LNCAP (cell line): ENCODE measurements around the gene DIPK1B.

Experiments used
- TF ChIP-seq, protein P1 (sequence below): fragments of 450-650 bp; IDR thresholded peaks from 2 replicates; pipeline ENCODE4 v1.5.1; 2017; ENCODE audit warnings: mild to moderate bottlenecking

The DIPK1B gene

DNA sequence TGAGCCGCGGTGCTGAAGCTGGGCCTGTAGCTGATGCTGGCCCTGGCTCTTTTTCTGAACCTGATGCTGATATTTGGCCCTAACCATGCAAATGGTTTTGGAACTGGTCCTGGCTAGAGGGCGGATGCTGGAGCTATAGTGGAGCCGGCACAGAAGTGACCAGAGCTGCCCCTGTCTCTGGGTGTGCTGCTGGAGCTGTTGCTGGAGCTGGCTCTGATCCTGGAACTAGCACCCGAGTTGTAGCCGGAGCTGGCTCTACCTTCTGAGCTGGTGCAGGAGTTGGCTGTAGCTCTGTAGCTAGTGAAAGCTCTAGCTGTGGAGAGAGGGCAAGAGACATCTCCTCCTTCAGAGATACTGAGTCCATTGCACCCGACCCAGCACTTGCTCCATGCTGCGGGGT, 17.6 kb downstream of the DIPK1B start:
- TF ChIP-seq, protein P1, sequence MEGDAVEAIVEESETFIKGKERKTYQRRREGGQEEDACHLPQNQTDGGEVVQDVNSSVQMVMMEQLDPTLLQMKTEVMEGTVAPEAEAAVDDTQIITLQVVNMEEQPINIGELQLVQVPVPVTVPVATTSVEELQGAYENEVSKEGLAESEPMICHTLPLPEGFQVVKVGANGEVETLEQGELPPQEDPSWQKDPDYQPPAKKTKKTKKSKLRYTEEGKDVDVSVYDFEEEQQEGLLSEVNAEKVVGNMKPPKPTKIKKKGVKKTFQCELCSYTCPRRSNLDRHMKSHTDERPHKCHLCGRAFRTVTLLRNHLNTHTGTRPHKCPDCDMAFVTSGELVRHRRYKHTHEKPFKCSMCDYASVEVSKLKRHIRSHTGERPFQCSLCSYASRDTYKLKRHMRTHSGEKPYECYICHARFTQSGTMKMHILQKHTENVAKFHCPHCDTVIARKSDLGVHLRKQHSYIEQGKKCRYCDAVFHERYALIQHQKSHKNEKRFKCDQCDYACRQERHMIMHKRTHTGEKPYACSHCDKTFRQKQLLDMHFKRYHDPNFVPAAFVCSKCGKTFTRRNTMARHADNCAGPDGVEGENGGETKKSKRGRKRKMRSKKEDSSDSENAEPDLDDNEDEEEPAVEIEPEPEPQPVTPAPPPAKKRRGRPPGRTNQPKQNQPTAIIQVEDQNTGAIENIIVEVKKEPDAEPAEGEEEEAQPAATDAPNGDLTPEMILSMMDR = no peak

DNA sequence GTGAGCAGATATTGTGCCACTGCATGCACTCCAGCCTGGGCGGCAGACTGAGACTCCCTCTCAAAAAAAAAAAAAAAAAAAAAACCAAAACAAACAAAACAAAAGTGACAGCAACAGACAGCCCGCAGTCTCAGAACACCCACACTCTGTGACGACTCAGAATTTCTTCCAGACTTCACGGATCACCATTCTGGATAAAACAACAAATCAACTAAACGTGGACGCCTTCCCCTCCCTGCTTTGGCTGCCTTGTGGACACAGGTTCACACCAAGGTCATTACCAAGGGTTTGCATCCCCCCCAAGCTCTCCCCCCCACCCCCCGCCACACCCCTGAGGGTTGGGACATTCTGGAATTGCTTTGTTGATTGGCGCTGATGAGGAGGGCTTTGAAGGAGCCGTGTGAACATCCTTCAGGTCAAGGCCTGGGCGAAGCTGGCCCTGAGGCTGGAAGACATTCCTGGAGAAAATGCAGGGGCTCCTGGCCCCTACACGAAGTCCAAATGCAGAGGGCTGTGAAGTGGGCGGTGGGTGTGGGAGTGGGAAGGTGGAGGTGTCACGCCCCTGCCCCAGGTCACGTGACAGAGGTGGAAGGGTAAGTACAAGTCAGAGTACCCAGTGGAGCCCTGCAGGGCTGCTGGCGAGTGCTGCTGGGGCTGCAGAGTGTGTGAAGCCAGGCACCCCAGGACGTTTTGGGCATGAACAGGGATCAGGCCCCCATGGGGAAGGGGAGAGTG, 20.2 kb downstream of the DIPK1B start:
- TF ChIP-seq, protein P1 = no peak

DNA sequence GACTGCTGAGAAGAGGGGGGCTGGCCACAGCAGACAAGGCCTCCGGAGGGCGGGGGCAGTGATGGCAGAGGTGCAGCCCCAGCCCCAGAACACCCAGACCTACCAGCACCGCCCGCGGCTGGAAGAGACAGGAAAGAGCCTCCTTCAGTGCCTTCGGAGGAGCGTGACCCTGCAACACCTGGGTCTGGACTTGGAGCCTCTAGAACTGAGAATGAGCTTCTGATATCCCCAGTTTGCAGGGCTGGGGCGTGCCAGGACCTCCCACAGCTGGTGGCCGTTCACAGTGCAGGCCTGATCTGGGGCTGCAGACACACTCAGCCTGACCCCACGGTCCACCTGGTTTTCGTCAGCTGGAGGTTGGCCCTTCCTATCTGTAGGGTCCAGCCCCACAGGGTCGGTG, 21.2 kb downstream of the DIPK1B start:
- TF ChIP-seq, protein P1 = no peak

DNA sequence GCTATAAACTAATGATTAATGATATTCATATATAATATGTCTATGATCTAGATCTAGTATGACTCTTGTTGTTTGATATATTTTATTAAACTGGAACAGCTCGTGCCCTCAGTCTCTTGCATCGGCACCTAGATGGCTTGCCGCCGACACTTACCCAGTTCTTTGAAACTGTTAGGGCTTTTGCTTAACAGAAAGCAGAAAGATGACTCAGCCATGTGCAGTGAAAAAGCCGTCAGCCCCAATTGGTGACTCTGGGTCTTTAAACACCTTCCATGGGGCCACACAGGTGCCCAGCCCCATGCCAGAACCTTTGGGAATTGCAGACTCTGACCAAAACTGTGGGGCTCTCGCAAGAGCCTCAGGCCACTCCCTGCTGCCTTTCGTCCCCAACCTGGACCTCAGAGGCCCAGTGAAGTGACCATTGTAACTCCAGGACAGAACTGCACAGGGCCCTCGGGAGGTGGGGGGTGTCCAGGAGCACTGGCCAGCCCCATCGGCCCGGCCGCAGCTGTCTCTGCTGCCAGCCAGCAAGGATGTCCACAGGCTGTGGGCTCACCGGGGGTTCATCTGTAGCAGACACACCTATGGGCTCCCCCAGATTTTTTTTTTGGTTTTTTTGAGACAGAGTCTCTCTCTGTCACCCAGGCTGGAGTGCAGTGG, 22.6 kb downstream of the DIPK1B start:
- TF ChIP-seq, protein P1 = no peak

DNA sequence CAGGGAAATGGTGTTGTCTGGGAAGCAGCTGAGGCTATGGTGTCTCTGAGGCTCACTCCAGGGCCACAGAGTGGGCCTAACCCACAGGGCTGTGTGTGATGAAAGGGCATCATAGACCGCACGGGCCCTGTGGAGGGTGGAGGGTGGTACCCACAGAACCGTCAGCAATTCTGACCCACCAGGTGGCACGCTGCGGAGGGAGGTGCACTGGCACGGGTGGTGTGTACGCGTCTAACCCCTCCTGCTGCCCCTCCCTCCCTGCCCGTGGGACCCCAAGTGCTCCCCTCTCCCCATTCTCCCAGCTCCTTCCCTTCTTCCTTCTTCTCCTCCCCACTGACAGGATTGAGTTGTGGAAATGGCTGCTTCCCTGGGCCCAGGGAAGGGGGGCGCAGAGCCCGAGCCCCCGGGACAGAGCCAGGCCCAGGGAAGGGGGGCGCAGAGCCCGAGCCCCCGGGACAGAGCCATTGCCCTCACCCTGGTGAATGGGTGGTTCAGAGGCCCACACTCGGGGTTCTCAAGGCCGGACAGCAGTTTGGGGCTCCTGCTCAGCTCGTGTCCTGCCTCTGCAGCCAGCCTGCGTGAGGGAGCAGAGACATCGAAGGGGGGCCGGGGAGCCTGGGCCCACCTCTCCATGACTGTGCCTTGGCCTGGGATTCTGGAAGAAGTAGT, 23.6 kb downstream of the DIPK1B start:
- TF ChIP-seq, protein P1 = no peak

DNA sequence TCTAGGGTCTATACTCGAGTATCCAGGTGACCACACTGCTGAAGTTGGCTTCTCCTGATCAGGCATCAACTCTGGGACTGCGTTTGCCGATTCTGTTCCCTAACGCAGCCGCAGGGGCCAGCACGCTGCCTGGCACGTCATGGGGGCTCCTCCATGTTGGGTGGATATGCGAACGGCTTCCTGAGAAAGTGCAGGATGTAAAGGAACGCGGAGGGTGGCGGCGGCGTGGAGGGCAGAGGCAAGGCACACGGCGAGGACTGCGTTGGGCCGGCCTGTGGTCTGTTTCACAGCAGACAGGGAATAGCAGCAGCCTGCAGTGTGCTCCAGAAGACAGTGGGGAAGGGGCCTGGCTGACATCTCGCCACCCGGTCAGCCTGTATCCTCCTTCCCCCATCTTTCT, 26.6 kb downstream of the DIPK1B start:
- TF ChIP-seq, protein P1 = no peak

DNA sequence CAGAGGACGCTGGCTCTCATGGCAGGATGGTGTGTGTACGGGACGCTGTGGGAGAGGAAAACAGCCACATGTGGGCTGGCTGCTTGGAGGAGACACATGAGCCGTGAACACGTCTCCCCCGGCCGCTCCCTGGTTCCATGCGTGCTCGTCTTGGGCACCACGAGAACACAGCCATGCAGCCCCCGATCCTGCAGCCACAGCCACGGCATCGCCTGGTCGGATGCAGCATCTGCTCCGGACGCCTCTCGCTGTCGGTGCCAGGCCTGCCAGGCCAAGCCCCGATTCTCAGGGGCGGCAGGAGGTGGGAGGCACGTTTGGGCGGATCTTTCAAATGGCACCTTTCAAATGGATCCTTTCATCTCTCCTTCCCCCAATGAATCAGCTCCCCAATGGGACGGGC, 27.1 kb downstream of the DIPK1B start:
- TF ChIP-seq, protein P1 = no peak
